GM21390 (cell line): ENCODE measurements around the gene ACTL8.
"Not testable (repeated sequence)": the region's sequence is repeated elsewhere in the genome, so short reads cannot be mapped to it uniquely, and the experiment has no call there.

Experiments used
- ATAC-seq: cut with Tn5 transposase; IDR thresholded peaks from one replicate; pipeline ENCODE4 v1.9.1; 2021; ENCODE audit not compliant: unreplicated experiment

The ACTL8 gene

DNA sequence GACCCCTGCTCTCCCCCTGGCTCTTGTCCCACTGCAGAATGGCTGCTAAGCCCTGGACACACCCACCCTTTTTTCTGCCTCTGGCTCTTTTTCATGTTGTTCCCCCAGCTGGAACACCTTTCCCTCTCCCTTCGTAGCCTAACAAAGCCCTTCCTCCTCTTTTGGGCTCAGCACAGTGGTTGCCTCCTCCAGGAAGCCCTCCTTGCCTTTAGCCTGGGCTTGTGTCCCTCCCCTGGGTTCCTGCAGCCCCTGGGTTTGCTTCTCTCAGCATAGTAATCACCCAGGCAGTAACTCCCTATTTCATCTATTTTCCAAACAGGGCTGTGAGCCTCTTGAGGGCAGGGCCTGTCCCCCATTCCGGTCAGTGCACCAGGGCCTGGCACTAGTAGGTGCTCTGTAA is 19.8 kb upstream of the ACTL8 start:
- no peak for ATAC-seq

DNA sequence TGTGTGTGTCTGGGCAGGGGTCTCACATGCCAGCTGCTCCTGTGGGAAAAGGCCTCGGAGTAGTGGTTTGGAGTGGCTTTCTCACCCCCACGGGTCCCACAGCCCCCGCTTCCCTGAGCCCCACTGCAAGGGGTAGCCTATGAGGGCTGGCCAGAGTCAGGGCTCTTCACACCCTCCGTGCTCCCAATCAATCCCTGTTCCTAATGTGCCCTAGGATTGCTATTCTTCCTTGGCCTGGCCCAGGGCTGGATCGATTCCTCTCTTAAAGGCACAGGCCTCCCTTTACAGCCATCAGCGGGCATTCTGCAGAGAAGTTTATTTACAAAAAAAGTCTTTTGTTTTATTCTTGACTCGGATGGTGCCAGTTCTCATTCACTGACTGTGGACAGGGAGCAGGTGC is 19.3 kb upstream of the ACTL8 start:
- ATAC-seq, result no peak

DNA sequence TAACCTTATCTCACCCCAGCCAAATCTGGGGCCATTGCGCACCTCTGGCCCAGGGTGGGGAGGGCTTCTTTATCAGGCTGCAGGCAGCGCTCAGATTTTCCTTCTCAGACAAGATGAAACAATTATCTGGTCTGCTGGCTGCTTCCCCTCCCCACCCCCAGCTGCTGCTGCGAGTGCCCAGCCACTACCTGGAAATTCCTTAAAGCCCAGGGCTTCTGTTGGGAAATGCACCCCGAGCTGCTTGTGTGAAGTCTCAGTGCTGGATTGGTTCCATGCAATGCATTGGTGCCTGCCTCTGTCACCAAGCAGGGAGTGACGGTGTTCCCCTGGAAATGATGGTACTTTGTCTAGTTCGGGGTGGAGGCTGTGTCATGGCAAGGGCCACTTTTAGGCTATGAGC is 18.5 kb upstream of the ACTL8 start:
- ATAC-seq, result no peak

DNA sequence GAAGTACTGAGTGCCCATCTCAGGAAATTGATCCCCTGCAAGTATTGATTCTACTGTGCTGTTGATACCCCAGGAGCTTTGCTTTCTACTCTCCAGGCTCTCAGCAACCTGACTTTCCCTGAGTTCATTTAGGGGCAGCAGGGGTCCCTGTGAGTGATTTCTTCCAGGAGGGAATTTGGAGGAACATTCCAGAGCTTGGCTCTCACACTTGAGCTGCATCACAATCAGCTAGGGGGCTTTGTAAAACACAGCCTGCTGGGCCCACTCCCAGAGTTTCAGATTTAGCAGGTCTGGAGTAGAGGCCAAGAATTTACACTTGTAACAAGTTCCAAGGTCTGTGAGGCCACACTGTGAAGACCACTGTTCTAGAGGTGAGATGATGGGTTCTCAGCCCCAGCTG is 16.1 kb upstream of the ACTL8 start:
- no peak for ATAC-seq

DNA sequence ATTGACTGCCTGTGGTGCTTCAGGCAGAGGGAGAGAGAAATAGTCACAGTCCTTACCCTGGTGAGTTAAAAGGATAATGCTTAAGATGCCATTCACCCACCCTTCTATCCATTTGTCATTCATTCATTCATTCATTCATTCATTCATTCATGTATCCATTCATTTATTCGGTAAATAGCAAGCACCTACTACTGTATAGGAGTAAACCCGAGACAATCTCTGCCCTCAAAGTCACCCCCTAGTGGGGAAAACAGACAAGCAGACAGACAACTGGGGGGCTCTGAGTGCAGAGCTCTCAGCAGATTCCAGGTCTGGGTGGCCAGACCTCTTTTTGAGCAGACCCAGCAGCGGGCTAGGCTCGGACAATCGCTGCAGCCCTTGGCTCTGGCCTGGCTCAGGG is 14.1 kb upstream of the ACTL8 start:
- no peak for ATAC-seq

DNA sequence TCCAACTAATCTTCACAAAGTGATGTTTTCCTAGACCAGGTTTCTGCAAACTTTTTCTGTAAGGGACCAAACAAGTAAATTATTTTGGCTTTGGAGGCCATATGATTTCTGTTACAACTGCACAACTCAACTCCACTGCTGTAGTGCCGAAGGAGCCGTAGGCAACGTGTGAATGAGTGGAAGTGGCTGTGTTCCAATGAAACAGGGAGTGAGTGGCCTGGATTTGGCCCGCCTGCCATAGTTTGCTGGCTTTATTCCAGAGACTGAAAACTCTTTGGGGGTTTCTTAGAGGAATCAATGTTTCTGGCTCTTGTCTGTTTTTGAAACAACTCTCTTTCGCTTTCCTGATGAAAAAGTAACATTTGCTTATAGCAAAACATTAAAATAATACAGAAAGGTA is 12.6 kb upstream of the ACTL8 start:
- no peak for ATAC-seq

DNA sequence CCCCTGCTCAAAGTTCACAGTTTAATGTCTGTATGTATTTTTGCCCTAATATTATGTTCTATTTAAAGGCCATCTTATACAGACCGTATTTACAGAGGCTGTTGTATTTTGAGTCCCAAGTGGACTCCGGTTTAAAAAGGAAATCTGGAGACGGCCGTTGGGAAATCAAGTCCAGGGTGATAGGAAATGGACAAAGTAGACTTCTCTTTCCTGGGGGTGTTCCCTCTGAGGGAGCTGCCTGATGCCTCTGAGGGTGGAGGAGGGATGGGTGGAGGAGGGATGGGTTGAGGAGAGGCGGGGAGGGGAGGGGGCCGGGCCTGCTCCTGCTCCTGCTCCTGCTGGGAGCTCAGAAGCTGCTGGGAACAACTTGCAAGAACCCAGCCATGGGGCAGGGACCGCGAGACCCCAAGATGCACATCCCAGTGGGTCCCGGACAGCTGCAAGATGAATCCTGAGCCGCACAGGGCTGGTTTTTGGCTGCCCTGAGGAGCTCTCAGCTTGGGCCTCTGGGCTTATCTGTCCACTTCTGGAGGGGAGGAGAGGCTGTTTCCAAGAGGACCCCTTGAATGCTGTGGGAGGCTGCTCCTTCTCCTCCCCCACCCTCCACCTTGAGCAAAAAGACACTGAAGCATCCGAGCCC is 12.0 kb upstream of the ACTL8 start:
- ATAC-seq, result no peak

DNA sequence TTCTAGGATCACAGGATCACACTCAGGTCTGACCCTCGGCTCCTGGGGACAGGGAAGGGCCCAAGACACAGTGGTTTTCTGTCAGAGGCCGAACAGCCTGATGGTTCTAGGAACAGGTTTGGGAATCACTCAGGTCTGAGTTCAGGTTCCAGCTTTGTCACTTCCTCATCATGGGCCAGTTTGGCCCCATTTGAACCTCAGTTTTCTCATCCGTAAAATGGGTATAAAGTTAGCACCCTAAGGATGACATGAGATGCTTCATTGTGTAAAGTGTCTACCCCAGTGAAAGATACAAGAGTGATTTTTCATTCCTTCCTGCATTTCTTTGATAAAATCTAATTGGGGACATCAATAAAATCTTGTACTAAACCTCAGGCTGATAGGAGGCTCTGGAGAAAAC is 11.2 kb upstream of the ACTL8 start:
- ATAC-seq, result no peak

DNA sequence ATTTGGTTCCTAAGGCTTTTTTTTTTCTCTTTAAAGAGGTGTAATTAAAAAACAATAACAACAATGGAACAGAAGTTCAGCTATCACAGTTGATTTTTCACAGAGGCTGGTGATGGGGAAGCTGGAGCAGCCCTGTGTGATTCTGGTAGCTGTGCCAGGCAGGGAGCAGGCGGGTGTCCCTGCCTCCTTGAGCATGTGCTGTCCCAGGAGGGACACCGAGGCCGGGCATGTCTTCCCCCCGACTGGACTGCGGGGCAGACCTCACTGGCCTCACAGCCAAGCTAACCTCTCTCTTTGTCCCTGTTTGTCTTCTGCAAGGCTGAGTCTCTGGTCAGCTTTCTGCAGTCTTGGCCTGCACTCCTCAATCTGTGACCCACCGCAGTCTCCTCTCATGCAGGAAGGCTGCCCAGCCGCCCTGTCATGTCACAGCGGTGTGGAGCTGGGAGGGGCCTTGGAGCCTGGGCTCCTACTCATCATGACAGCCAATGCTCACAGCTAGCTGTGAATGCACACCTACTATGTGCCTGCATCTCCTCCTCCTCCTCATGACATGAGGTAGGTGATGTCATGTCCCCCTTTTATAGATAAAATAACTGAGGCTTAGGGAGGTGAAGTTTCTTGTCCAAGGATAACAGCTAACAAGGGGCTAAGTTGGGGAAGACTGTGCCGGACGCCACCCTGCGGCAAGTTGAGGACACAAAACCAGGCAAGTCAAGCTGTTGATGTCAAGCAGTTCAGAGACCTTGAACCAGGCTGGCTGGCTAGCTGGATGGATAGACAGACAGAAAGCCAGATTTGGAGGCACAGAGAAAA is 10.3 kb upstream of the ACTL8 start:
- ATAC-seq, result no peak

DNA sequence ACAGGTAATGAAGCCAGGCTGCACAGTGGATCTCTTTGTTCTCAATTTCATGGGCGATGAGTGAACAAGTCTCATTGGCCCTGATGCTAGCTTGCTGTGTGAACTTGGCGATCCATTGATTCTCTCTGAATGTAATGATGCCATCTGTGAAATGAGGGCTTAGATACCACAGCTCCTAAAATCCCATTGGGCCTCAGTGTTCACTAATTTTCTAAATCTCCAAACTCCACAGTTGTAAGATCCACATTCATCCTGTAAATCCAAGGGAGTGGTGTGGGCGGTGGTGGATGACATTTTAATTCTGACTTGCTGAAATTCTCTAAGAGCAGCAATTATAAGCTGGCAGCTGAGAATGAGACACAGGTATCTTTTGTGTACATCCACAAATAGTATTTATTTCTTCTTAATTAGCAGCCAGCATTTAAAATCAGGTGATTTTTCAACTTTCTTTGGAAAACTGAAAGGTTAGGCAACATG is 9.6 kb upstream of the ACTL8 start:
- no peak for ATAC-seq

DNA sequence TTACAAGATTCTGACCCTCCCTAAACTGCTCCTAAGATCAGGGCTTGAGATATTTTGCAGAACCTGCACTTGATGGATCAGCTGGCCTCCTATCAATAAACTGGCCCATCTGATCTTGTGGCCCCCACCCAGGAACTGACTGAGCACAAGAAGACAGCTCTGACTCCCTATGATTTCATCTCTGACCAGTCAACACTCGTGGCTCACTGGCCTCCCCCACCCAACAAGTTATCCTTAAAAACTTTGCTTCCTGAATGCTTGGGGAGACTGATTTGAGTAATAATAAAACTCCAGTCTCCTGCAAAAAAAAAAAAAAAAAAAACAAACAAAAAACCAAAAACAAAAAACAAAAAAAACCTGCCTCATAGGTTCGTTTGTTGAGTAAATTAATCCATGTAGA is 8.9 kb upstream of the ACTL8 start:
- not testable (repeated sequence) for ATAC-seq

DNA sequence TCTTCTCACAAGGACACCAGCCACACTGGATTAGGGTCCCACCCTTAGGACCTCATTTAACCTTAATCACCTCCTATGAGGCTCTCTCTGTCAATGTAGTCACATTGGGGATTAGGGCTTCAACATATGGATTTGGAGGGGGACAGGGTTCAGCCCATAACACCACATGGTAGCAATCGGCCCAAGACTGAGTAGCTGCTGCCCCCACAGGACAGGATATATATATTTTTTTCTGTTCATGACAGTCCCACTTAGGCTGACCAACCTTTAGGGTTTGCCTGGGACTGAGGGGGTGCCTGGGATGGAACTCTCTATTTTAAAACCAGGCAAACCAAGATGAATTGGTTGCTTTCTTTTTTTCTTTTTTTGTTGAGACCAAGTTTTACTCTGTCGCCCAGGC is 8.2 kb upstream of the ACTL8 start:
- ATAC-seq, result no peak

DNA sequence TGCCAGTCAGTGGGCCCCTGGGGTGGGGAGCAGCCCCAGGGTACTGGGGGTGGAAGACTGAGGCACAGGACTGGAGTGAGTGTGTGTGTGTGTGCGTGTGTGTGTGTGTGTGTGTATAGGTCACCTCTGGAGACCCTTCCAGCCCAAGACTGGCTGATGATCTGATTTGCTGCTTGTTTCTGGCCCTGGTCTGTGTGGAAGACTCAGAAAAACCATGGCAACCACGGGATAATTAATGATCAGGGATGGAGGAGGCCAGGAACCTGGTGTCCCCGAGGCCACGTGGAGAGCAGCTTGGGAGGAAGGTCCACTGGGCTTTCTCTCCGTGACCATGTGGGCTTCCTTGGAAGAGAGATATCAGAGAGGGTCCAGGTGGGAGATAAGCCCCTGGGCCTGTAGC is 4.8 kb upstream of the ACTL8 start:
- ATAC-seq, result no peak

DNA sequence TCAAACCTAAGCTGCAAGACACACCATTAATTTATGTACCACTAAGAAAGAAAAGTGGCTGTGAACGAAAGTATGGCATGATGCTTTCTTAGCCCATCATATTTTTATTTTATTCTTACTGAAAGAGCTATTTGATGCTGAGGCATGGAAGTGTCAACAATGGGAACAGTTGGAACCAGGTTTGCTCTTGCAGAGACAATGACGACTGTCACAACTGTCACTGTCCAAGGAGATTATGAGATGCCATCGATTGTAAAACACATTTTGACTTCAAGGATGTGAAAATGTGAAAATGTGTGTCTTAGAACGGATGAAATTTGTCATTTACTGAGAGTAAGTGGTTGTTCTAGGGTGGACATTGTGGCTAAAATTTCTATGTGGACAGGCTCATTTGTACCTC is 2.8 kb upstream of the ACTL8 start:
- no peak for ATAC-seq

DNA sequence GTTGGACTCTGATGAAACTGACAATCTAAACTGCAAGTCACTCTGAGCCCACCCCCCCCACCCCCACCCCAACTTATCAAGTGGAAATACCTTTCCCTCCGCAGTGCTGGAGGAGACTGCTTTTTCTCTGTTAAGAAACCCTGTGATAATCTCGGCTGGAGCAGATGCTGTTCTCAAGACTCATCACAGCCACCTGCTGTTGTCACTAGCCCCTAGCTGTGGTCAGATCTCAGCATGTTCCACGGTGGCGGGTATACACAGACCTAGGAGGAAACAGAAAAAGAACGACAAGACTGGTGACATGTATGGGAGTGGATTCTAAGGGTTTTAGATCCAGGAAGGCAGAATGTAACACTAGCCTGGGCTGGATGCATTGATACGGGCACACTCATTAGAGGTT is 2.3 kb downstream of the ACTL8 start:
- no peak for ATAC-seq

DNA sequence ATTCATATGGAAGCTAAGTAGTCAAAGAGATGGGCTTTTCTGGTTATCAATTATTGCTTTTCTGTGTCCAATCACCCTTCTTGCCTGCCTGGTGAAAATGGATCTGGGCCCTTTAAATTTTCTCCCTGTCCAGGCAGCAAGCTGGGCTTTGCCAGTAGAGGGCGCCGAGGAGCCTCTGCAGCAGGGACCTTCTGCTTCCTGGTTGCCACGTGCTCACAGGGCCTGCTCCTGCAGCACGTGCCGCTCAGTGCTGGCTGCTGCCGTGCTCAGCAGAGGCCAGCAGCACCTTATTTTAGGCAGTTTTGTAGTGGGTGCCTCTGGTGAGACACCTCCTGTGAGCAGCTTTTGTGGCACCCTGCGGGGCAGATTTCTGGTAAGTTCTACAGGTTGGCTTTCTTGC is 4.0 kb downstream of the ACTL8 start:
- ATAC-seq, result no peak

DNA sequence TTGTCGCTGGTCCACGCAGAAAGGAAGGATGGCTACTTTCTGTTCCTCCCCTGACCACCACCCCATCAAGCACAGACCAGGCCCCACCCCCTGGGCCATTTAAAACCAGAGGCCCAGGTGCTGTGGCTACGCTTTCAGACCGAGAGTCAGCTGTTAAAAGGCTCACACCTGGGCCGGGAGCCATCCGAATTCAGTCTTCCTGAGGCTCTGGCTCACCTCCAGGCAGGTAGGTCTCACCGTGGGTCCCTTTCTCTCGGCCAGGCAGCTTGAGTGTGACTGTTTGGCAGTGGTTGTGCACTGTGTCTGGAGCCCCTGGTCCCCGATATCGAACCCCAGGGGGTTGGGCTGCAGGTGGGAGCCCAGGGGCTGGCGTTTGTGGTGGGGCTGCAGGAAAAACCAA is 7.2 kb downstream of the ACTL8 start:
- ATAC-seq, result no peak

DNA sequence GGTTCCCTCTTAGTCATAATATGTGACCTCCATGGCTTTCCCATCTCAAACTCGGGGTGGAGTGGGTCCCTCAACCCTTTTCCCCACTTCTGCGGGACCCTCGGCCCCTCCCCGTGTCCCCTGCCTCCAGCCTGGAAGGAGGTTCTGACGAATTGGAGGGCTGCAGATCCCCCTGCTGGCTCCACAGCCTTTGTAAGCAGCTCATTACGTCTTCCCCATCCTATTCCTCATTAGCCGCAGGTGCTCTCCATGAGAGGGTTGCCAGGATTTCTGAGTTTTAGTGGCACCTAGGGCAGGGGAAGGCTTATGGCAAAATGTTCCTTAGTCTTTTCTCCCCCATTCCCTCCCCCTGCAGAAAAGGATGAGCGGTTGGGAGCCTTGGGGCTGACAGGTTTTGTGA is 8.3 kb downstream of the ACTL8 start:
- no peak for ATAC-seq

DNA sequence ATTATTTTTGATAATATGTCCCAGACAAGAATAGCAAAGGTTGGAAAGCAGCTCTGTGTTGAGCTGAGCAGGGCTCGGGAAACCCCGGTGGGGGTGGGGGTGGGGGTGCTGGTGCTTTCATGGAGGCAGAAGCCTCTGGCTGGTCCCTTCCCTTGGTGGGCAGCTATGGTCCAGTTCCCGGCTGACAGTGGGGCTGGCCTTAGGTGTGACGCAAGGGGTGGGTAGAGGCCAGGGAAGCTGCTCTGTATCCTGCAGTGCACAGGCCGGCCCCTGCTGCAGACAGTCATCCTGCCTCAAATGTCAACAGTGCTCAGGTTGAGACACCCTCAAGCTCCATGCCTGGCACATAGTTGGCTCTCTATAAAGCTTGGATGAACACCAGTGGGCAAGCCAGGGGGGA is 8.9 kb downstream of the ACTL8 start:
- ATAC-seq, result no peak

DNA sequence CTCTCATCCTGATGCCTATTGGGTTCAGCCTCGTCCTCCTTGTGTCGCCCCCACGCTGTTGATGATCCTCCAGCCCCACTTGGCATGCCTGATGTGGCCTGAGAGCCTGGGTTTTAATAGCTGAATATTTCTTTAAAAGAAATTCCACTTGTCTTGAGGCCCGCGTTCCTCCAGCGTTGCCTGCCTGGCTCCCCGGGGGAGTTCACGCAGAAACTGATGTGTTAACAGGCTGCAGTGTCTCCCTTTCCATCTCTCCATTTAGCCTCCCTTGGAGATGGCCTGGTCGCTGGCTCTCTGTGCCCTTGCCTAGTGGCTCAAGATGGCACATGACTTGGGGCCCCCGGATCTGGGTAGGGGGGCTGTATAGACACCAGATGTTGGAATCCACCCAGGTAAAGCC is 9.5 kb downstream of the ACTL8 start:
- no peak for ATAC-seq

DNA sequence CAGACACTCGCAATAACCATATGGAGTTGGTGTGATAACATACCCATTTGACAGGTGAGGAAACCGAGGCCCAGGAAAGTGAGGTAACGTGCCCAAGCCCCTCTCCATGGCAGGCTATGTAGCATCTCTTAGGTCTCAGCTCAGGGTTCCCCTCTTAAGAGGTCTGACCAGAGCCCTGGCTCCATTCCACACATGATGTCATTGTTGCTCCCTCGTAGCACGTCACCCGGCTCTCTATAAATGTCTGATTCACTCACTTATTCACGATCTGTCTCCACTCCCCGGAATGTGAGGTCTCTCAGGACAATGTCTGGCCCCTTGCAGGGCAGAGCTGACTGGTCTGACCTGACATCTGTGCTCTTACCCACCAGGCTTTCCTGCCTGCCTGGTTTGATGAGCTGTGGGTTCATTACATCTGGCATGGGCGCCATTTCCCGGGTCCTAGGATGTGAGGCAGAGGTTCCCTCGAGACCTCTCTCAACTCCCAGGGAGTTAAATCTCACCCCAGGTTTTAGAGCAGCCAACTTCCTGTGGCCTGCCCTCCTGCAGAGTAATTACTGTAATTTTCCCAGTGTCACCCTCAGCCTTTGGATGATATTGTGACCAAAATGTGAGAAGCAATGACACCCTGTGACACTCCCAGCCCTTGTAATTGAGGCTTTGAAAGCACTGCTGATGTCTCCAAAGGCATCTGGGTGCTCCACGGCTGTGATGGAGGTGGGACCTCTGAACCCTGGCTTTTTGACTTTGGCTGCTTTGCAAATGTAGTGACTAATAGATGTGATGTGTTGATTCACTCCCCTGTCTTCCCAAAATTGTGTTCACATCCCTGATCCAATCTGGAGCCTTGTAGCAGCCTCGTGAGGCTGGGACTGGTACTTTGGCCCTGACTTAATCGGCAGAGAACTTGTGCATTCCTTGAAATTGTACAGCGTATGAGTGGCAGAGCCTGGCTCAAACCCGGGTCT is 10.6 kb downstream of the ACTL8 start:
- no peak for ATAC-seq
